NT2/D1 (cell line): ENCODE data around the gene KCNG4.

ENCODE experiments used
- DNase-seq: peaks from one replicate; pipeline ENCODE4 v3.0.0-alpha.2; 2011; ENCODE audit warnings: low read depth, low spot score
- H3K27me3 ChIP-seq: 2 replicates; pipeline ENCODE4 v1.6.0; 2011; ENCODE audit warnings: mild to moderate bottlenecking; ENCODE audit not compliant: insufficient read length, insufficient read depth
- H3K36me3 ChIP-seq: 2 replicates; pipeline ENCODE4 v1.6.1; 2011; ENCODE audit warnings: mild to moderate bottlenecking, low read length, mixed read lengths; ENCODE audit not compliant: insufficient read depth, insufficient read length
- H3K4me1 ChIP-seq: 2 replicates; pipeline ENCODE4 v1.5.1; 2011; ENCODE audit not compliant: insufficient read depth, insufficient read length
- H3K4me3 ChIP-seq: 2 replicates; pipeline ENCODE4 v1.5.1; 2011; ENCODE audit warnings: low read depth; ENCODE audit not compliant: insufficient read length
- H3K9ac ChIP-seq: 2 replicates; pipeline ENCODE4 v1.6.0; 2011; ENCODE audit warnings: low read depth; ENCODE audit not compliant: insufficient read length
- H3K9me3 ChIP-seq: 2 replicates; pipeline ENCODE4 v1.5.1; 2011; ENCODE audit warnings: mild to moderate bottlenecking, low read length; ENCODE audit not compliant: insufficient read depth
- SUZ12 ChIP-seq: IDR thresholded peaks from 2 replicates; pipeline ENCODE4 v1.6.1; 2011; ENCODE audit not compliant: insufficient read length, insufficient read depth; ENCODE audit errors: extremely low read depth
- YY1 ChIP-seq: IDR thresholded peaks from 2 replicates; pipeline ENCODE4 v1.6.1; 2011; ENCODE audit not compliant: insufficient read length, insufficient read depth
- ZNF274 ChIP-seq: IDR thresholded peaks from 2 replicates; pipeline ENCODE4 v1.6.1; 2011; ENCODE audit warnings: mild to moderate bottlenecking, low read depth, low read length

The KCNG4 gene

DNA sequence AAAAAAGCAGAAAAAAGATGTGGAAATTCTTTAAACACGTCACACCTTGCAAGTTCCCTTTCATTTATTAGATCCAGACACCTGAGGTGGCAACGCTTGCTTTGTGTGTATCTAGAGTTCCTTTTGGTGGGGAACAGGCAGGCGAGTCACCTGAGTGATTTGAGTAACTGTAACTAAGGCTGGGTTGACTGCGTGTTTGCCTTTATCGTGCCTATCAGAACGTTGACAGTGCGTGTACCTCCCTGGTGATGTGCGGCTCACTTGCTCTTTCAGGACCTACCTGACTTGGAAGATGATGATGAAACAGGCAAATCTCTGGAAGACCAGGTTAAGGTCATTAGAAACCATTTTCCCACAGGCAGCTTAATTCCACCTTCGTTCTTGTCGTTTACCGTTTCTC, 65.4 kb downstream of the KCNG4 start:
- Histone ChIP-seq H3K4me3 (no peak overlapping the region), H3K36me3 (peaks cover 20% of the 10 kb centered on the region), H3K4me1 (peaks cover 26% of the 10 kb centered on the region), H3K9me3 (no peaks in the 10 kb centered on the region), H3K27me3 (no peaks in the 10 kb centered on the region), H3K9ac (no peak overlapping the region)
- TF ChIP-seq YY1 (no peak), SUZ12 (no peak), ZNF274 (no peak)
- DNase-seq = no peak

- no peak overlapping the region for H3K9ac ChIP-seq
- H3K9me3 ChIP-seq = no peaks in the 10 kb centered on the region
- no peak overlapping the region for H3K4me3 ChIP-seq
- H3K4me1 ChIP-seq = peaks cover 9% of the 10 kb centered on the region
- H3K27me3 ChIP-seq = no peaks in the 10 kb centered on the region
- no peaks in the 10 kb centered on the region for H3K36me3 ChIP-seq
- no peak for DNase-seq
- no peak for TF ChIP-seq SUZ12
- TF ChIP-seq ZNF274 = no peak
- TF ChIP-seq YY1 = no peak
These were observed 70.0 kb downstream of the KCNG4 start for GRCh38 chr16:84169765-84170310.
